CD4-positive, alpha-beta T cell treated with Interferon alpha-2 for 1 hour (primary cell): ENCODE measurements around the gene TCEAL1.
"Not testable (repeated sequence)": the region's sequence is repeated elsewhere in the genome, so short reads cannot be mapped to it uniquely, and the experiment has no call there.

Experiments
- DNase-seq, 2 donors: peaks; one replicate each; pipeline ENCODE4 v3.0.0-alpha.2; 2020 to 2022

The TCEAL1 gene

DNA sequence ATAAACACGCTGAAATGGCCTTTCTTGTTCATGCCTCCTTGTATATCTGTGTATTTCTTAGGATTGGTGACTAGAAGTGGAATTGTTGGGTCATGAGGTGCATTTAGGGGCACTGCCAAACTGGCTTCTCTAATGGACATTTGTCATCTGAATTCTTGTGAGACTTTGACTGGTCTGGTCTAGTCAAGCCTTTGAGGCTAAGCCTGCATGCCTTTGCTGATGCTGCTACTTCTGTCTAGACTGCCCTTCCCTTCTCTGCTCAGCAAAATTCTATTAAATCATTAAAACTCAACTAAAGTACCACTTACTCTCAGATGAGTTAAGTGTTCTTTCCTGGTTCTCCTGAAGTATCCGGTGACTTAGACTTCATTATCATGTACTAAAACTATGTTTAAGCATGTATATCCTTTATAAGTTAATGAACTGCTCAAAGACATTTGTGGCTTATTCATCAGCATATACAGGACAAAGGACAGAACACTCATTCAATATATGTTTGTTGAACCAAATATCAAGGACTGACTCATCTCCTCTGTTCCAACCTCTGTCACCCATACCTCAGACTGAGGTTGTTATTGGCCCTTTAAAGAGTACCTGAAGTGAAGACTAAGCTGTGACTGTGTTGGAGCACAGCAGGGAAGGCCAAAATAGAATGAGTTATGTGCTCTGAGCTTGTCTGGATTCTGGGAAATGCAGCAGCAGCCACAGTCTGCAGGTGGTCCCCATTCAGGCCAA is 9.0 kb downstream of the TCEAL1 start:
- no peak for DNase-seq

DNA sequence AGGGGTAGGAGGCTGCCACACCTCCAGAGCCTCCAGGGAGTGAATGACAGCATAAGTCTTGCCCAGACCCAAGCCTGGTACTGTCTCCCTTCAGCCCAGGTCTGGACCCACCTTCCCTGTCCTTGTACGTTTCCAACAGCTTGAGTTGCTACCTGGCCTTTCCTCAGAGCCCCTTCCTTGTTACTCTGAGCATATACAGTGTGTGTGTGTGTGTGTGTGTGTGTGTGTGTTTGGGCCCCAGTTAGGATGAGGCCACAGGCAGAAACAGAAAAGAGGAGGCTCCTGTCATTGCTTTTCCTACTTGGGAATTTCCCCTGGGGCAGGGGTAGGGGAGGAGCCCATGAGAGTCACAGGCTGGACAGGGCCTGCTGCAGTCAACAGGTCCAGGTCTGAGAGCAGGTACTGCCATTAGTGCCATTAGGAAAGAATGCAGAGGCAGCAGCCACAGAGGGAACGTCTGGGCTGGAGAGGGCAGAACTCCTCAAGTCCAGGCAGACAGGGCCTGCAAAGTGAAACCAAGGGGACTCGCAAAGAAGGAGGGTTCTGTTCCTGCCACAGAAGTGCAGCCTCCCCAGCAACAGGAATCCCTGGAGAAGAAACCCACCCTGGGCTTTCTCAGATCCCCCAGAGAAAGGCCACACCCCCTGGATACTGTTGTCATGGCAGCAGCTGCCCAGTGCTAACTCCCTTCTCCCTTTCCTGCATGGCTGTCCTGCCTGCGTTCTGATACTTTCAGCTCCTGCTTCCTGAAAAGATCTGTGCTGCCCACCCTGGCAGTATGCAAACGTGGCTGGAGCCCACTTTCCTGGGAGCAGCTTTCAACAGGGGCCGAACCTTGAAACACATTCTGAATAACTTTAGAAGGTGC is 9.9 kb downstream of the TCEAL1 start:
- not testable (repeated sequence) for DNase-seq

DNA sequence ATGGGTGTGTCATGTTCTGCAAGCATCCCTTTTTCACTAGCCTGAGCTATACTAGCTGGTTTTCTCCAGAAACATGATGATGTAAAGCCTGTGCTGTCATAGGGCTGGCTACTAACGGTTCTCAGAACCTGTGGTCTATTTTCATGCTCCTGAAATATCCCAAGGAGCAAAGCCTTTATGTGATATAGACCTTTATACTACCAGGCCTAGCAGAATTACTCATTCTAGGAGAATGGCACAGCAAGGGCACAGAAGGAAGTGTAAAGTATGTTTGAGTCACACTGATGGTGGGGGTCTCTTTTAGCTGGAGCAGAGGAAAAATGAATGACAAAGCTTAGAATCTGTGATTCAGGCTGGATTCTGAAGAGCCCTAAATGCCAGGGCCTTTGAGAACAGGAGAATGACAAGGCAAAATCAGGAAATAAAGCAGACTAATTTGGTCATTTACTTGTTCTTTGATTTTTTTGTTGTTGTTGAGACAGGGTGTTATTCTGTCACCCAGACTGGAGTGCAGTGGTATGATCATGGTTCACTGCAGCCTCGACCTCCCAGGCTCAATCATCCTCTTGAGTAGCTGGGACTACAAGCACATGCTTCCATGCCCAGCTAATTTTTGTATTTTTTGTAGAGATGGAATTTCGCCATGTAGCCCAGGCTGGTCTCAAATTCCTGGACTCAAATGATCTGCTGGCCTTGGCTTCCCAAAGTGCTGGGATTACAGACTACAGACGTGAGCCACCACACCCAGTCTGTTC is 11.8 kb downstream of the TCEAL1 start:
- DNase-seq = no peak

DNA sequence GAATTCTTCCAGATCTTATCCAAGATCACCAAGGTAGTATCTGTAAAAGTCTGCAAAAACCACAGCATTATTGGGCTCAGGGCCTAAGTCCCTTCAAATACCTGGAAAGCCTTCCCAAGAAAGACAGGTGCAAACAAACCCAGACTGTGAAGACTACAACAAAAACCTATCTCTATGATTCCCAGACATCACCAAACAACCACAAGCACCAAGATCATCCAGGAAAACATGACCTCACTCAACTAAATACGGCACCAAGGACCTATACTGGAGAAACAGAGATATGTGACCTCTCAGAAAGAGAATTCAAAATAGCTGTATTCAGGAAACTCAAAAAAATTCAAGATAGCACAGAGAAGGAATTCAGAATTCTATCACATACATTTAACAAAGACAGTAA is 15.3 kb downstream of the TCEAL1 start:
- no peak for DNase-seq

DNA sequence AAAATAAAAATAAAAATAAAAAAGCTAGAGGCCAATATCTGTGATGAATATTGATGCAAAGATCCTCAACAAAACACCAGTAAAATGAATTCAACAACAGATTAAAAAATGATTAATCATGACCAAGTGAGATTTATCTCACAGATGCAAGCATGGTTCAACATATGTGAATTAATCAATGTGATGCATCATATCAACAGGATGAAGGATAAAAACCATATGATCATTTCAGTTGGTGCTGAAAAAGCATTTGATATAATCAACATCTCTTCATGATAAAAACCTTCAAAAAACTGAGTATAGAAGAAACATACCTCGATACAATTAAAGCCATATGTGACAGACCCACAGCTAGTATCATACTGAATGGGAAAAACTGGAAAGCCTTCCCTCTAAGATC is 18.9 kb downstream of the TCEAL1 start:
- no peak for DNase-seq

DNA sequence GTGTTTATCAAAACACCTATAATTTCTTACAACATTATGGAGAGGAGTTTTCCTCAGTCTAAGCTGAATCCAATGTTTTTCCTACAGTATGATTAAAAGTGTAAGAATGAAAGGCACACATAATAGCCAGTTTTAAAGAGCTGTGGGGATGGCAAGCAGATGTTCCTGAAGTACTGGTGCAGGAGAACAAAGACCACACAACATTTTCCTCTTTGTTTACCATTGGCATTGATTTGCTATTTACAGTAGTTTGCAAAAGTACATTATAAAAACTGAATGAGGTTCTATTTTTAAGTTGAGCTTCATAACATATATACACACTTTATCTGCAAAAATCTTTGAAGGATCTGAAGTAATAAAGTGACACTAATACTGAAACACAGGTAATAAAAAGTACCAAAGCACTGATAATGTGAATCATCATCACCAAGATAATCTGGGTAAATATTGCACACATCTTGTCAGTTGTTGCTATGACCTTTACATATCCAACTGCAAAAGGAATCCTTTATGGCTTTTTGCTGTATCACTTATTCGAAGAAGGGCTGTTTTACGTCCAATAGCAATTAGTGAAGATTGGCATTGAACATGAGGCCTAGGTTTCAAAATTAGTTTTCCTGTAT is 22.5 kb downstream of the TCEAL1 start:
- no peak for DNase-seq

DNA sequence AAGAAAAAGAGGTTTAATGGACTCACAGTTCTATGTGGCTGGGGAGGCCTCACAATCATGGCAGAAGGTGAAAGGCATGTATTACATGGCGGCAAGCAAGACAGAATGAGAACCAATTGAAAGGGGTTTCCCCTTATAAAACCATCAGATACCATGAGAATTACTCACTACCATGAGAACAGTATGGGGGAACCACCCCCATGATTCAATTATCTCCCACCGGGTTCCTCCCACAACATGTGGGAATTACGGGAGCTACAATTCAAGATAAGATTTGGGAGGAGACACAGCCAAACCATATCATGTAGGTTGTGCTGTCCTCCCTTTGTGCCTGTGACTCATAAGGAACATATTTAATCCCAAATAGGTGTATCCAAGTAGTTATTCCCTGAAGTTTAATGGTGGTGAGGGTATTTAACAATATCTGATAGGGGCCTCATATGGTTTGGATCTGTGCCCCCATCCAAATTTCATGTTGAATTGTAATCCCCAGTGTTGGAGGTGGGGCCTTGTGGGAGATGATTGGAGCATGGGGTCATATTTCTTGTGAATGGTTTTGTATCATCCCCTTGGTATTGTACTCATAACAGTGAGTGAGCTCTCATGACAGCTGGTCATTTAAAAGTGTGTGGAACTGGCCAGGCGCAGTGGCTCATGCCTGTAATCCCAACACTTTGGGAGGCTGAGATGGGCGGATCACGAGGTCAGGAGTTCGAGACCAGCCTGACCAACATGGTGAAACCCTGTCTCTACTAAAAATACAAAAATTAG is 26.6 kb downstream of the TCEAL1 start:
- DNase-seq = not testable (repeated sequence)

DNA sequence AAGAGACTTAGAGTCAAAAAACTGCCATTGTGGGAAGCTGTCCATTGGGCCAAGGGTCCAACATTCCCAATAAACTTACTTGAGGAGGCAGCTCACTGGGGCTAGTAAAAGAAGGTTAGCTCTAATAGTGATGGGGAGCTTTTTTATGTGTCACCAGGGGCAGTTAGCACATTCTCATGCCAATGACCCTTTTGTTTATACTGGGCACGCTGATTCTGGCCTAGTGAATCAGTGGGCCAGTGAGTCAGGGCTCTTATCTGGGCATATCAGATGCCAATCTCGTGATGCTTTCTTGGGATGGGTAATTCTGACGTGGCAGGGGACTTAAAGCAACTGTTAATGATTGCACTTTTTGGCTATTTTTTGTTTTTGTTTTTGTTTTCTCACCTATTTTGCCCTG is 27.8 kb downstream of the TCEAL1 start:
- DNase-seq = no peak

DNA sequence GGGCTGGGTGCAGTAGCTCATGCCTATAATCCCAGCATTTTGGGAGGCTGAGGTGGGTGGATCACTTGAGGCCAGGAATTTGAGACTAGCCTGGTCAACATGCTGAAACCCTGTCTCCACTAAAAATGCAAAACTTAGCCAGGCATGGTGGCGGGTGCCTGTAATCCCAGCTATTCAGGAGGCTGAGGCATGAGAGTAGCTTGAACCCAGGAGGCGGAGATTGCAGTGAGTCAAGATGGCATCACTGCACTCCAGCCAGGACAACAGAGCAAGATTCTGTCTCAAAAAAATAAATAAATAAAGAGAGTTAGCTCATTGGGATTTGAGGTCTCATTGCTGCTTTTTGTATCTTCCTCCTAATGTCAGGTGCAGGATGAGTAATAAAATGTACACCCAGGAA is 28.3 kb downstream of the TCEAL1 start:
- not testable (repeated sequence) for DNase-seq

DNA sequence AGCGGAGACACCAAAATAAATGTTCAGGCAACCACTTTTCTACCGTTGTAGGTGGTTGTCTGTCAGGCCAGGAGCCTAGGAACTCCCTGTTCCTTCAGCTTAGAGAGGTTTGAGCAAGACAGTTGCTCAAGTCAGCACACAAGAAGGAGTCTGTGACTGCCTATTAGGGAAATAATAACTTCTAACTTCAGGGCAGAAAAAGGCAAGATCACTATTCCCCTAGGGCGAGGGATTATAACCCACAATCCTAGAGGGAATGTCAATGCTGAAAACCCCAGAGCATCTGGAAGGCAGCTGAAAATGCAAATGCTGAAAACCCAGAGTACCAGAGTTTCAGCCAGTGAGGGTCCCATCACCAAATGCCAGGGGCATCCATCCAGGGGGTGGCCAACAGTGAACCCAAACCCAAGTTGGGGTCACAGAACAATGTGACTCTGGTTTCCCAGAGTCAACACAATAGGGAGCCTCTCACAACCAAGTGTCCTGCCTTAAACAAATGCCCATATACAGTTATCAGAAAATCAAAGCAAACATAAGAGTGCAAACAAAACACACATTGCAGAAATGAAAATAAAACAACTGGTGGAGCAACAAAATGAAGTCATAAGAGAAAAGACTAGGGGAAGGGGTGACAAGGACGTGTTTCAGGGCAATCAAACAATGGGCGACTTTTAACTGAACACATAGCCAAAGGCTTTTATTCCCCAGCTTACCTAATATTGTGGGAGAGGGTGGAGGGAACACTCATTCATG is 30.1 kb downstream of the TCEAL1 start:
- DNase-seq = no peak

DNA sequence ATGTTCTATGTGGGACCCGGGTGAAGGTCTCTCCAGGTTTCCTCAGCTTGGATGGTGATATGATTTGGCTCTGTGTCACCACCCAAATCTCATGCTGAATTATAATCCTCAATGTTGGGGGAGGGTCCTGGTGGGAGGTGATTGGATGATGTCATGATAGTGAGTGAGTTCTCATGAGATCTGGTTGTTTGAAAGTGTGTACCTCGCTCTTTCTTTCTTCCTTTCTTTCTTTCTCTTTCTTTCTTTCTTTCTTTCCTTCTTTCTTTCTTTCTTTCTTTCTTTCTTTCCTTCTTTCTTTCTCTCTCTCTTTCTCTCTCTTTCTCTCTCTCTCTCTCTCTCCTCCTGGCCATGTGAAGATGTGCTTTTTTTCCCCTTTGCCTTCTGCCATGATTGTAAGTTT is 30.7 kb downstream of the TCEAL1 start:
- DNase-seq = not testable (repeated sequence)

DNA sequence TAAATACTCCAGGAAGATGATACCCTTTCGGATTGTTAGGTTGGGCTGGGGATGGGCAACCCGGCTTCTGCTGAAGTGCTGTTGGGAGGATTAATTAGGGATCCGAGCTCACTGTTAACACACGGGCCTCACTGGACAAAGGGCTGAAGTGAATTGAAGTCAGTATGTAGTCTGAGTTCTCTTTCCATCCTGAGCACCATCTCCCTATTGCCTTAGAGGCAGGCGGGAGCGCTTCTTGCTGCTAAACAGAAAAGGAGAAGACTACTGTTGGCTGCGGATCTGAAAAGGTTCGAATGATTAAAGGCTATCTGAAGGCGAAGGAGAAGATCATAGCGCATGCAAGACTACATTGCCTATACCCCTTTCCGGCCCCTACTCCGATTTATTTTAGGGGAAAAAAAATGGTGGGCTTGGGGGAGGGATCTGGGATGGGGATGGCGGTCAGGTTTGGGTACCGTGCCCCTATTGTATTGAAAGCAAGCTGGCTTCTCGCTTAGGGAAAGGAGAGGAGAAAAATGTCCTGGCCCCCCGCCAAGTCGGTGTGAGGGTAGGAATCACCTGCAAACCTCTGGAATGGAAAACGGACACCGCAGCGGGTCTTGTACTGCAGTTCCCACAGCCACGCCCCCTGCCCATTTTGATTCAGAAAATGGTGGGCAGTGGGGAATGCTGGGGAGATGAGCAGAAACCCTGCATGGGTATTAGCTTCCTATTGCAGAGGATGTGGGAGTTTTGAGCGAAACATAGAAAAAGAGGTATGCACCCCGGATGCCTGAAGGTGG is 35.4 kb downstream of the TCEAL1 start:
- DNase-seq = no peak

DNA sequence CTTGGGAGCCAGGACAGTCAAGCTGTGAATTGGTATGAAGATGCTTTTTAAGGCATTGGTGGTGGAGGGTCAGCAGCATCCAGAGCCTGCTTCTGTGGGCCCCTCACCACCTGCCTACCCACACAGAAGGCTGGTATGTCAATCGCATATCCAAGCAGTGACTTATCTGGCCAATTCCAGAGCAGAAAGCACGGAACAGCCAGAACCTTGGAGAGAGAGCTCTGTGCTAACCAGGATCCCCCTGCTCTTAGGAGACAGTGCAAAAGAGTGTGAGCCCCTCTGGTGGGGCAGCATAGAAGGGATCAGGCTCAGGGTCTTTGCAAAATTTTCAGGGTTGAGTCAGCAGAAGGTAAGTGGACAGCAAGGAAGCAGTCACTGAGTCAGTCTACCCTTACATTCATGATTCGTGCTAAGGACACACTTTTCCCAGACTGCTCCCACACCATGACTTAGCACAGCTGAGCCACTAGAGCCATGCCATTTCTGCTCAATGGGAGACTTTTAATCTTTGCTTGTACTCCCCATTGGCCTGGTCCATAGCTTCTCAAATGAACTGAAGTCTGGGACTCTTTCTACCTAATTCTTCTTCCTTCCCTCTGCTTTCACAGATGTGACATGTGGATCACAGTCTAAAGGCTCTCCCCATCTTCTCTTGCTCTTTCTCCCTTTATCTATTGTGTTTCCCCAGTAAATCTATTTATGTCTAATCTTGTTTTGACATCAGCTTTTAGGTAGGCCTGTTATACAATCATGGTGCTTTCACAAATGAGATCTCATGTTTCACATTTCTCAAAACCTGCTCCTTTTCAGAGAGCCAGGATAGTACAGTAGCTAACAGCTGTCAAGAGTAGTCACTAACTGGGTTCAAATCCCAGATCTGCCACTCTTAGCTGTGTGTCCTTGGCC is 37.7 kb downstream of the TCEAL1 start:
- DNase-seq = no peak

DNA sequence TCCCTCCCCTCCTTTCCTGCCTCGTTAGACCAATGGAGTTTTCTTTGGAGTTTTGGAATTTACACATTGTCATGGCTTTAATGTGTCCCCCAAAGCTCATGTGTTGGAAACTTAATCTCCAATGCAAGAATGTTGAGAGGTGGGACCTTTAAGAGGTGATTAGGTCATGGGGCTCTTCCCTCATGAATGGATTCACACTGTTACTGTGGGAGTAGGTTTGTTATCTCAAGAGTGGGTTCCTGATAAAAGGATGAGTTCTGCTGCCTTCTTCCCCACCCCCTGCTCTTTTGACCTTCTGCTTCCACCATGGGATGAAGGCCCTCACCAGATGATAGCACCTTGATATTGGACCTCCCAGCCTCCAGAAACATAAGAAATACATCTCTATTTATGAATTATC is 41.0 kb downstream of the TCEAL1 start:
- DNase-seq = no peak

DNA sequence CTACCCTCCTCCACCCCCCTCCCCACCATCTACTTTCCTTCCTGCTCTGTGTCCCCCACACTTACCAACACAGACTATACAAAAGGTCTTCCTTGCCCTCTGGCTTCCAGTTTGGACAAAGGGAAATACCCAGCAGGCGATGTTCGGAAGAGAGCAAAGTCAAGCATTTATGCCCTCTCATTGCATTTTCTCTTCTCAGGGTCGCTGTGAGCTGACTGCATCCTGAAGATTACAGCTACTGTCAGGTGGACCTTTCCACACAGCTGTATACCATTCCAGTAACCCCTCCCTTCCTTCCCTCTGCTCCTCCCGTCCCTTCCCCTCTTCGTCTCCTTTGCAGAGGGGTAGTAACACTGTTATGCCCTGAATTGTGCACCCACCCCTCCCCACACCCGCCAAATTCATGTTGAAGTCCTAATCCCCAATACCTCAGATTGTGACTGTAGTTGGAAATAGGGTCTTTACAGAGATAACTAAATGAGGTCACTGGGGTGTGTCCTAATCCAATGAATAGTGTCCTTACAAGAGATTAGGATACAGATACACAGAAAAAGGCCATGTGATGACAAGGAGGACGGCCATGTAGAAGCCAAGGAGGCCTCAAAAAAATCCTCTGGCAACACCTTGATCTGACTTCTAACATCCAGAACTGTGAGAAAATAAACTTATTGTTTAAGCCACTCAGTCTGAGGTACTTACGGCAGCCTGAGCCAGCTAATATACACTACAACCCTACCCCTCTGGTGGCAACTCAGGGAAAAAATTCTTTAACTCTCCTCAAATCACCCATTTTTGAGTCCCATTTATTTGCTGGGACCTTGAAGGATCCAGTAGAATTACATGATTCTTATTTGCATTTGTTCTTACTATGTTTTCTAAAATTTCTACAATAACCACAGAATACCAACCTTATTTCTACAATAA is 46.0 kb downstream of the TCEAL1 start:
- DNase-seq = no peak

DNA sequence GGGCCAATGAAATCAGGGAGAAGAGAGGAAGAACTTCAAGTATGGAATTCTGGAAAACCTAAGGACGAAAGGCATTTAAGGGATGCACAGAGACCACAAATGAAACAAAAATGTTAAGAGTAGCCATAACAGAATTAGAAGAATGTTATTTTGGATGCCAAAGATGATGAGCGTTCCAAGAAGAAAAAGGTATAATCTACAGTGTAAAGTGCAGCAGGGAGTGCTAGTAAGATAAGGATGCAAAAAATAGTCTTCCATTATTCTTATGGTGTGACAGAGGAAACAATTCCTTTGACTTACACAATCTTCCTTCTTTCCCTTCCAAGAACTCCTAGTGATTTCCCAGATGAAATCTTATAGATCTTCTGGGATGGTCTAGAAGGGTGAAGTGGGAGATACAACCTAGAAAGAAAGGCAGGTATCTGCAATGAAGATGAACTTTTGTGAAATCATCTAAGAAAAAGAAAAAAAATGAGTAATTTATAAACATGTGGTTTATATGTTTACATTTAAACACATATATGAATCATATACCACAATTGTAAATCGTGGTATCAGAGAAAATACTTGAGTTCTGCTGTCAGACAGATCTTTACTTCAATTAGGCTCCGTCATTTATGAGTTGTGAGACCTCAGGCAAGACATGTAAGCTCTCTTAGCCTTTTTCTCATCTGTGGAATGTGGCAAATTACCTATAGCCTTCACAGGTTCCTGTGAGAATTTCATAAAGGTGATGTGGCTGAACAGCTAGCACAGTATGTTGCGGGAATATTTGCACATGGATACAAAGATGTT is 49.6 kb downstream of the TCEAL1 start:
- no peak for DNase-seq
